GM12801 (cell line): ENCODE data around the gene SLC17A1.

Experiments
- TF ChIP-seq, protein P1 (sequence below): IDR thresholded peaks from one replicate; pipeline ENCODE4 v1.5.1; 2011; ENCODE audit warnings: control low read depth; ENCODE audit not compliant: insufficient read length; ENCODE audit errors: extremely low read depth

Gene SLC17A1

DNA sequence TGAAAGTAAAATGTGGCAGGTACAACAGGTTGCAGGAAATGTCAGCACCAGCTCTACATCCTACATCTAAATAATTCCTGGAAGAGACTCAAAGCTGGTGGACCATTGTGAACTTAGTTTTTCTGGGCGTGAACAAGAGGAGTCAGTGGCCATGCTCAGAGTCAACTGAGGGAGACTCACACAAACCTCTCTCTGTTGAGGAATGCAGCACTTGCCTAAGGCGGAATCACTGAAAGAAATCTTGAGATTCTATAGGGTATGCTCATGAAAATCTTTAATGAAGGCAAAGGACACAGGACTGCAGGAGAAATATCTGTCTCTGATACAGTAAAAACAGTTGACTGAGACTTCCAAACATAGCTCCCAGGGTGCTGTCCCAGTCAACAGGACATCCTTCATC, 54.8 kb downstream of the SLC17A1 start:
- TF ChIP-seq, protein P1, sequence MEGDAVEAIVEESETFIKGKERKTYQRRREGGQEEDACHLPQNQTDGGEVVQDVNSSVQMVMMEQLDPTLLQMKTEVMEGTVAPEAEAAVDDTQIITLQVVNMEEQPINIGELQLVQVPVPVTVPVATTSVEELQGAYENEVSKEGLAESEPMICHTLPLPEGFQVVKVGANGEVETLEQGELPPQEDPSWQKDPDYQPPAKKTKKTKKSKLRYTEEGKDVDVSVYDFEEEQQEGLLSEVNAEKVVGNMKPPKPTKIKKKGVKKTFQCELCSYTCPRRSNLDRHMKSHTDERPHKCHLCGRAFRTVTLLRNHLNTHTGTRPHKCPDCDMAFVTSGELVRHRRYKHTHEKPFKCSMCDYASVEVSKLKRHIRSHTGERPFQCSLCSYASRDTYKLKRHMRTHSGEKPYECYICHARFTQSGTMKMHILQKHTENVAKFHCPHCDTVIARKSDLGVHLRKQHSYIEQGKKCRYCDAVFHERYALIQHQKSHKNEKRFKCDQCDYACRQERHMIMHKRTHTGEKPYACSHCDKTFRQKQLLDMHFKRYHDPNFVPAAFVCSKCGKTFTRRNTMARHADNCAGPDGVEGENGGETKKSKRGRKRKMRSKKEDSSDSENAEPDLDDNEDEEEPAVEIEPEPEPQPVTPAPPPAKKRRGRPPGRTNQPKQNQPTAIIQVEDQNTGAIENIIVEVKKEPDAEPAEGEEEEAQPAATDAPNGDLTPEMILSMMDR, result no peak

DNA sequence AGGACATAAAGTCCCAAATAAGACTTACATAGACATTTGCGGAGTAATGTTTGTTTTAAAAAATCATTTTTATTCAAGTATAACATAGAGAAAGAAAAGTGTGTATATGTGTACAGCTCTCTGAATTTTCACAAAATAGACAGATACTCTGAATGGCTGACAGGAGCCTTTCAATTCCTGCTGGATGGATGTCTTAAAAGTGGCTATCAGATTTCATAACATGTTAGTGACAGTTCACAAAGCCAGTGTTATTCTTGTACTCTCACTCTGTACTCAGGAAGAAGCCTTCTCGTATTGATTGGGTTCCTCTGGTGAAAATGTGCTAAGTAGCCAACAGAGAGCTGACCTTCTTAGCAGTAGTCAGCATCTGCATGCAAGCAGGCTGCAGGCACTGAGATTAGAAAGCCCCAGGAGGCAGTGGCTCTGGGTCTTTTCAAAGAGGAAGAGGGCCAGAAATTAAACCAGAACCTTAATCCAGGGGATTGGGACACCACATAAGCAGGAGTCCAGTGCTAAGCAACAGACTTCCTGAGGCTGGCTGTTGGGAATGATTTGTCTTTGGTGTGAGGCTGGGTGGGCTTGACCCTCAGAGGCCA, 57.6 kb downstream of the SLC17A1 start:
- TF ChIP-seq, protein P1, result no peak

GRCh38 chr6:25769983-25770382, 61.9 kb downstream of the SLC17A1 start:
- TF ChIP-seq, protein P1, result no peak

GRCh38 chr6:25768566-25768965, 63.3 kb downstream of the SLC17A1 start:
- TF ChIP-seq, protein P1, result no peak

- TF ChIP-seq, protein P1, result no peak
Observed at GRCh38 chr6:25764611-25765010, 67.2 kb downstream of the SLC17A1 start.

- TF ChIP-seq, protein P1, result no peak
Observed at GRCh38 chr6:25757936-25758642, 73.8 kb downstream of the SLC17A1 start.

GRCh38 chr6:25756382-25757363, 75.2 kb downstream of the SLC17A1 start:
- TF ChIP-seq, protein P1, result no peak
